HG03064 (cell line): Measurements from ENCODE around the gene PIEZO2.

Experiments
- ATAC-seq: cut with Tn5 transposase; IDR thresholded peaks from one replicate; pipeline ENCODE4 v1.9.1; 2021; ENCODE audit warnings: low read depth; ENCODE audit not compliant: unreplicated experiment

PIEZO2 gene

DNA sequence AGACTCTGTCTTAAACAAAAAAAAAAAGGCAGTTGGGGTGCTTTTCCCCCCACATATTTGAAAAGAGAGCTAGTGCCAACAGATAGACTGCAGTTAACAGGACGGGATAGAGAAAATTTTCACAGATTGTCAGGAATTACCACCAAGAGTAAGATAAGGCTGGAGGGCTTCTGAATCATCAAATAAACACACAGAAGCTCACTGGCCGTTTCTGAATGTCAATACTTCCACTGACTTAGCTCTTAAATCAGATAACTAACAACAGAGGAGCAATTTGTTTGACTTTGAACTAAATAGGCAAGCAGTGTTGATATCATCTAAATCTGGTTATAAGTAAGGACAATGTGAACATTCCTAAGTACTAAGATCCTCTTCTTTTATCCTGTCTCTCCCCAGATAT is 34.7 kb downstream of the PIEZO2 start:
- ATAC-seq: no peak

DNA sequence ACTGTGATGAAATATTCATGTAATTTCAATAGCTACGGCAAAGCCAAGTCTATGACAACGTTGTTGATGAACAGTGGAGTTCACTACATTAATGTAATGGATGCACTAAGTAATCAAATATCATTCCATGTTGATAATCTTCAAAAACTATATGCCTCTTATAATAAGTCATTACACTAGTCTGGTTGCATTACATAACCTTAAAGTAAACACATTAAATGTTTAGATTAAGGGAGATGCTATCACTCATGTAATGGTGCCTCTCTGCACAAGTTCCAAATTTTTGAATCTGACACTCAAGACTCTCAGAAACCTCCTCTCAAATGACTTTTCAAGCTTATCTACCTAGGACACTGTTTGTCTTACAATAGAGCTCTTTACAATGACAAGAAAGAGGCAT is 35.4 kb downstream of the PIEZO2 start:
- ATAC-seq: no peak

DNA sequence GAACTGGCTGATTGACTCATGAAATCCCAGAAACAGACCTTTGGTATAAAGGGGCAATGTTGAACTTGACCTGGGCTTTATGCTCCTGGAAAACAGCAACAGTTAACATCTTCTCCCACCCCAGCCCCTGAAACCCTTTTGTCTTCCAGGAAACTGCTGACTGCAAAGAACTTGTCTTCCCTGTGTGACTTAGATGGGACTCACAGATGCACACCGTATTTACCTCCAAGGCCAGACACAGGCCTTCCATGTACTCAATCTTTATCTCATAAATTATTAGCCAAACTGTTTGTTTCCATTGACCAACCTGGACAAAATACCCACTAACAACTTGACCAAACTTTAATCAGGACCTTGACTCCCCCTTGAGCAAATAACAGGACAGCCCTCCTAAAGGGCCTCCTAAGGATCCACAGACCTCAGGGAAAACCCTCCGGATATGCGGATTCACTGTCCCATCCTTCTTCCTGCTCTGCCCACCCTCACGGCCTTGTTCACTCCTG is 36.3 kb downstream of the PIEZO2 start:
- ATAC-seq: no peak

DNA sequence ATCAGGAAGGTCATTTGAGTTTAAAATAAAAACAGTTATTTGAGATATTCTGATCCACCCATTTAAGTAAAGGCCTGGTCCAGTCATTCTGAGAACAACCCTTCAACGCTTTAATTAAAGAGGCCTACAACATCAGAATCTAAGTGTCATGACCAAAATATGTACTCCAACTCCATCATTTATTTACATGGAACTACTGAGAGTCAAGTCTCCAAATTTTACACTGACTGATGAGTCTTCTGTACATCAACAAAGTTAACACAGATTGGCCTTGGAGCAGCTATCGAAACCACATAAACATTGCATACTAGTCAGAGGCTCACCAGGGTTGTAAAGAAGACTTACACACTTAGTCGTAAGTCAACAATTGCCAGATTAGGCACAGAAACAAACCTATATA is 37.1 kb downstream of the PIEZO2 start:
- no peak for ATAC-seq

DNA sequence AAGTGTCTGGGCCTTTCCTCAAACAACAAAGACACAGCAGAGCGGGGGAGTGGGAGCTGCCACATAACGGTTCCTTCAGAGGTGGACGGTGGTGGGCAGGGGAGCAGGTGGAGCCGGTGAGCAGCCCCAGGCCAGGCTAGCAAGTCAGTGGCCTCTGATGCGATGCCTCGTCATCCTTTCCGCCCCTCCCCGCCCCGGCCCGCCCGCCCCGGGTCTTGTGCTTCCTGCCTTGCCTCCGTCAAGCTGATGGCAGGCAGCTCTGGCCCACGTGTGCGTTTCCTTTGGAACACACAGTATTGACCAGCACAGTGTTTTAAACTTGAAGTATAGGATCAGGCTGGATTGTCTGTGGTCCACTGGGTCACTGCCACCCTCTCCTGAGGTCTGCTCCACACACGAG is 38.9 kb downstream of the PIEZO2 start:
- no peak for ATAC-seq

DNA sequence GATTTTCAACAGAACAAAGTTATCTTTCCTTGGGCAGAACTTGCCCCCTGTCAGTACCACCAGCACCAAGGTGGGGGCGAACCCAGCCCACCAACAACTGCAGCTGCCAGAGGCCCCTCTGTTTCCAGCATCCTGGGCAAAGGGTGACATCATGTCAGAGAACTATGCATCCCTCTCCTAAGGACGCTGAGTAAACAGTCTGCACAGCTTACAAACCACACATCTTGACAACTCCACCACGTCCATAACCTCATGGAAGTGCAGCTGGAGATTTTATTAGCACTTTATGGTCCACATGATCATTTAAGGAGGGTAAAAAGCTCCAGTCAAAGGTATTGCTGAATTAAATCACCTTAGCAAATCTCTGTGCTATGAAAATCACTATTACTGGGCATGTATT is 40.4 kb downstream of the PIEZO2 start:
- no peak for ATAC-seq

DNA sequence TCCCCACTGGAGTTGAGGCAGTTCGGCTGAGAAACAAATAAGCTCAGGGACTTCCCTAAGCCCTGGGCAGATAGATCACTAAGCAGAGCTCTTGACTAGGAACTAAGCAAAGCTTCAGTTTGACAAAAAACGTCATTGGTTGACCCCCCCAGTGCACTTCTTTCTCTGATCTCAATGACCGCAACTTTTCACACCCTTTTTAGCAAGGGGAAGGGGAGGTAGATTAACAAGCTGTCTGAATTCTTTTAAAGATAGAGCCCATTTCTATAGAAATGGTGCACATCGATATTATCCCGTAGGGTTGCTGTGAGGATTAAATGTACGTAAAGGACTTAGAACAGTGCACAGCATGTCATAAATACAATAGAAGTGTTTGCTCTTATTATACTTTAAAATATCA is 42.5 kb downstream of the PIEZO2 start:
- no peak for ATAC-seq

DNA sequence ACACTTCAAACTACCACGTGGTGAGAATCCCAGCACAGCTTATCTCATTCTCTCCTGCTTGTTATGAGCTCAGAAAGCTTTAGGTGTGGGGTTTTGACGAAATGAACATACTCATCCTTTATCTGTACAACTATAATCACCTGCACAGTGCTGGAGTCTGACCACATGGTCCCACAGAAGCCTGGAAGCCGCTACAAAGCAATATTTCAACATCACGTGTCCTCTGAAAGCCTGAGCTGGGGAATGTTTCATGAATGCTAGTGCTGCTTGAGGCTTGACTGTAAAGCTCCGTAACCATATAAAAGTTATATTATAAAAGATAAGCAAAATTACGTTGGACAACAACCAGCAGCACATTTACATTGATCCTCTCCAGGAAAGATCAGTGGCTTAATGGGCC is 43.9 kb downstream of the PIEZO2 start:
- ATAC-seq: no peak

DNA sequence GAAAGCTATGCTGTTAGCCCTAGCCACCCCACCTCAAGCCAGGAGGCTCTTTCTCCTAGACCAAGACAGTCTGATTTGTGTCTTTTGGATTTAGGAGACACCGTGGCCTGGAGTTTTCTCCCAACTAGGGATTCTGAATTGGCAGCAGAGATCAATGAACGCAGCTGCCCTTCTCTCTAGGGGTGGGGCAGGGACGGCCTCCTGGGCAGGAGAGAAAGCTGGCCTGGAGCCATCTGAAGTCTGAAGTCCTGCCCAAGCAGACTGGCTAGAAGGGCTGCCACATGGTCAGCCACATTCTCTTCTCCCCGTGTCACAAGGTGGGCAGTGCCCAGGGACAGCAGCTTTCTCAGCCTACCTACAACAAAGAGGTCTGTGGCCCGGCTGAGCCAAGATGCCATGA is 45.1 kb downstream of the PIEZO2 start:
- no peak for ATAC-seq

DNA sequence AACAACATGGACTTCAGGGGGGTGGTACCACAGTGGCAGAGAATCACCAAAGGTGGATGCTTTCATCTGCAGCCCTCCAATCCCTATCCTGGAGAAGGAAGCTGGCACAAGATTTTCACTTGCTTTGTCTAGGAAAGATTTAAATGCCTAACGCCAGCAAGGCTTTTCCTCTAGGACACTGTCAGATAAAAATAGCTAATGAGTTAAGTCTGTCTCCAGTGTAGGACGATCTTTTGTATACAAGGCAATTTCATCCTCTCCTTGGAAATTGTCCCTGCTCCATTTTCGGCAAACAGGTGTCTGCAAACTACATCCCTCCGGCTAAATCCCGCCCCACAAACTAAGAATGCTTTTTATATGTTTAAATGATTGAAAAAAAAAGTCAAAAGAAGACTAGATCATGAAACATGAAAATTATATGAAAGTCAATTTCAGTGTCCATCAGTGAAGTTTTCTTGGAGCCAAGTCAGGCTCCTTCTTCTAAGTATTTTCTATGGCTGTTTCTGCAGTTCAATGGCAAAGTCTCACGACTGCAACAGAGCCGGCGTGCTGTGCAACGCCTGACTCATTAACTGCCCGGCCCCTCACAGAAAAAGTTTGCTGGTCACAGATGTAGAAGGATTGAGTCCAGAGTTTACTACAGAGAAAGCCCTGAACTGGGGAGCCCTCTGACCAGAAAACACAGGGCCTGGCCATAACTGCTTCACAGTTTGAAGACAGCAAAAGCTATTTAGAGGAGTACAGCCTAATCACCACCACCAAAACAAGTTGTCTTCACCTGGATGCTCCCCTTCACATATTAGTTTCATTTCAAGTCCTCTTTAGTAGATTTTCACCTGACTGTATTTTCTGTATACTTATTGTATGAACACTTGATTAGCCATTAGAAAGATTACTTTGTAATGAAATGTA is 52.3 kb downstream of the PIEZO2 start:
- ATAC-seq: no peak

DNA sequence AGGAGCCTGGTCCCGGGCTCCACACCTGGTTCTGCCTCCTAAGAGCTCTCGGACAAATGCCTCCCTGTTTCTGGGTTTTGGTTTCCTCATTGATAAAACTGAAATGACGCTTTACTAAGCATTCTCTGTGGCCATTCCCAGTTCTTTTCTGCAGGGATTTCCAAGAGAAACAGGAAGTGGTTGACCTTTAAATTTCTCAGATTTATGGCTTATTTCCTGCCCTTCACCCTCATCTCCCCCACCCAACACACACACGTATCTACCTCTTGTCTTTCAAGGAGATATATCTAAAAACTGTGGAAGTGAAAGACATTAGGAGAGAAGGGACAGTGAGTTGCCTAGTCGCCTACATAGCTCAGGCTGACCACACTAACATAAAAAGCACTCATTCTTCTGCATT is 53.0 kb downstream of the PIEZO2 start:
- ATAC-seq: no peak

DNA sequence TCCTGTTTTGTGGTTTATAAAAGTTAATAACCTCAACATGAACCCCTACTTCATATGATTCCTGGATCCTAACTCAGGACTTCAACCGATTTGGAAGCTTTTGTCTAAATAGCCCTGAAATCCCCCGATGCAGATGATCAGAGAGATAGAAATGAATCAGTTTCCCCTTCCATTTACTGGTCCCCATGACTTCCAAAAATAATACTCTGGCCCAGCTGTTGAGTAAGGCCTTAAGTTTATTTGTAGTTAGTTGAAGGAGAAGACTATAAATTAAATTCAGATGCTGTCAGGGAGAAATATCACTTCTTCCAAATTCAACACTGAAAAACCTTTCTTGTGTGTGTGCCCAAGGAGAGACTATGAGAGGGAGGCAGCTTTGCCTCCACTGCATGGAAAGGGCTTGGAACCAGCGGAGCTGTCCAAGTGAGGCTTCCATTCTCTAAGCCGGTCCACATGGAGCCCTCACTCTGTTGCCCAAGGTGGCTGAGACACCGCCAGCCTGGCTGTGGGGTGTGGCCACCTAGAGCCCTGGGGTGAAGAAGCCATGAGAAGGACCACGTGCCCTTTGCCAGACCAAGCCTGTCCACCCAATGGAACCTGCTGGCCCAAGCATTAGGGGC is 53.6 kb downstream of the PIEZO2 start:
- no peak for ATAC-seq

DNA sequence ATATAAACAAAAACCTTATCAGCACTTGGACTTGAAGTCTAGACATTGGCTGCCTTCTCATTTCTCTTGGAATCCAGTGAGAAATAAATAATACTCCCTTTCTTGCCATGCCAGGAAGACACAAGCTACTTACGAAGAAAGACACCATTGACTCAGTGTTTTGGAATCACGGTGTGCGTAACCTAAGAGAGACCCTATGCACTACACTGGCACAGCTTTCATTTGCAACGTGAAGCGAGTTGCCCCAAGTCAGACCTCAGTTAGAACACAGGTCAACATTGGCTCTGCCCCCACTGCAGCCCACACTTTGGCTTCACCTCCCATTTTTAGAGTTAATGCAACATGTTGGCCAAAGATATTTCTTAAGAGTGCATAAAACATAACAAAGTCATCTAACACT is 54.2 kb downstream of the PIEZO2 start:
- ATAC-seq: no peak

DNA sequence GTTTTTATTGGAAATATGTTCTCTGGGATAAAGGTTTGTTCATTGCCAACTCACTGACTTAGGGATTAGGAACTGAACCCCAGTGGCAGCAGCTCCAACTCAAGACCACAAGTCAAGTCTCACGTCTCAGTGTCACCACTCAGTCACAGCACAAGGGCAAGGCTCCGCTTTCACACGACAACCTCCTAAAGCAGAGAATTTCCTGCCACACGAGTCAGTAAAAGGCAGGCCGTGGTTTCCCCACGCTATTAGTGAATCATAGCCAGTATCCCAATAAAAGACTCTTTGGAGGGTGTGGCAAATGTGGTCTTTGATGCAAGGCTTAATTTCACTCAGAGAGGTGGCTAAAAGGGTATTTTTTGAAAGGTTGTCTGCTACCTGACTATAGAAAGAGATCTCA is 57.6 kb downstream of the PIEZO2 start:
- no peak for ATAC-seq

DNA sequence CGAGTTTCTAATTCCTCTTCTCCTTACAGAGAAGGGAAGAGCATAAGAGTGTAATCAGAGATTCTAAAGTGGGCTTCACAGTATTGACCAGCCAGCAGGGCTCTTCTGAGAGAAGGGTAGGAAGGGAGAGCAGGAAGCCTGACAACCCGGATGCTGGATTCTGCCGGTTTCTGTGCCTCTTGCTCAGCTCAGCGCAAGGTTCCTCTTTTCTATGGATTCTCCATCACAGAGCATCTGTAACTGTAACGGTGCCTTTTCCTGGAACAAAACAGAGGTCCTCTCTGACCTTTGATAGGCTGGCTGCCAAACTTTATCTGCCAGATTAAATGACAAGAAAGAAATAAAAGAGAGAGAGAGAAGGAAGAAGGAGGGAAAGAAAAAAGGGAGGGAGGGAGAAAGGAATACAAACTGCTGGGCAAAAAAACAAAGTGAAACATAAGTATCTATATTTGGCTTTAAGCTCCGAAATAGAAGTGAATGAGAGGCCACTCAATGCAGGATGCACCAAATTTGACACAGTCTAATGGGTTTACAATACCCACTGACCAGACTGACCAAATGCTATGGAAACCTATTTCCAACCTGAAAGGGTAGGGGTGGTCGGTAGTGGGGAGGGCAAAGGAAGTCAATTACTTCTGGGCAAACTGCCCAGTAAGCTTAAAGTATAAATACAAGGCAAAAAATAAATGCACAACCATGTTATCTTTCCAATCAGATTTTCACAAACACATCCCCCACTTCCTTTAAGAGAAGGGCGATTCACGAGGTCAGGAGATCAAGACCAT is 59.2 kb downstream of the PIEZO2 start:
- ATAC-seq: no peak

DNA sequence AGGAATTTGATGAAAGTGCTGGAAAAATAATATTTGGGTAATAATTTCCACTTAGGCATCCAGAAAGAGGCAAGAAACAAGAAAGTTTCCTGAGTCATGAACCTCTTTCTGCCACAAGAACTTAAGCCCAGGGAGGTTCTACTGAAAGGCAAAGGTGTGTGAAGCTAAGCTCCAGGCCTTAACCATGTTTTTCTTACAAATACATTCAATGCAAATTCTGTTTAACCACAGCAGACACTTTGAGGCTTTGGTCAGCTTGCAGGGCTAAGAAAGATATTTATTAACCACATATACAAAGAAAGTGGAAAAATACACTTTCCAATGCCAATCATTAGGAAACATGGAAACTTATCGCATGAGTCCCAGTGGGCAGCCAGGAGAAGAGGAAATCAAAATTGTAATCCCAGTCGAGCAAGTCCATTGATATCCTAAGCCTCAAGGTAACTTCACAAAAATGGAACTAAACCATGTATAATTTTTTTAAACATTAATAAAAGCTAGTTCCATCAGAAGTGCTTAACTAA is 68.3 kb downstream of the PIEZO2 start:
- ATAC-seq: no peak

DNA sequence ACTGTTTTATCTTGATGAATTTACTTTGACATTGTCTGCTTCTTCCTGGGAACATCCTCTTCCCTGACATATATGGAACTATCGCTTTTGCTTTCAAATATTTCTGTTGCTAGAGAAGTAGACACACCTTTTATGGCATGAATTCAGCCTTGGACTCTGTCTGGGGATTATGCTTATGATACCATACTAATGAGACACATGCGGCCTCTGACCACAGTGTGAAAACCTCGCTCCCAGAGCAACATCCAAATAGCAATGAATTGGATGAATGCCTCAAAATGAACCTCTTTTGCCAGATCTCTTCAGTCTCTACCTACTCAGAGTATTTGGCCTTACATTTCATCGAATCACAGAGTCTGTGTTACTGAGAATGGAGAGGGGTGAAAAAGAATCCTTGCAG is 70.9 kb downstream of the PIEZO2 start:
- no peak for ATAC-seq

DNA sequence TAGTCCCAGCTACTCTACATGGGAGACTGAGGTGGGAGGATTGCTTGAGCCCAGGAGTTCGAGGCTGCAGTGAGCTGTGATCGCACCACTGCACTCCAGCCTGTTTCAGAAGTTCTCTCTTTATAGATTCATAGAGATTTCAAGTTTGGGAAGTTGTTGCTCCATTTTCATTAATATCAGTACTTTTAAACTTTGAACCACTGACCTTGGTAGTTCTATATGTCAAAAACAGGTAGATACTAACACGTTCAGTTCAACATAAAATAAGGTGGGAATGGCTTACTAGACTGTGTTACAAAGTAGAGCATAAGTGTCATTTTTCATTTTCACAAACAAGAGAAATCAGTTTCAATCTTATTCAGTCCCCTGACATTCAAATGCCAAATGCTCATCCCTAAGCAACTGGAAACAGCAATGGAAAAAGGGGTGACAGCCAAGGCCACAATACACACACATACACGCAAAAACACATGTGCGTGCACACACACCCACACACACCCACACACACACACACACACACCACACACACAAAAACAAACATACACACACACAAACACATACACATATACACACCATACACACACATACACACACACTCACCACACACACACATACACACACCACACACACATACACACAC is 71.7 kb downstream of the PIEZO2 start:
- ATAC-seq: no peak

DNA sequence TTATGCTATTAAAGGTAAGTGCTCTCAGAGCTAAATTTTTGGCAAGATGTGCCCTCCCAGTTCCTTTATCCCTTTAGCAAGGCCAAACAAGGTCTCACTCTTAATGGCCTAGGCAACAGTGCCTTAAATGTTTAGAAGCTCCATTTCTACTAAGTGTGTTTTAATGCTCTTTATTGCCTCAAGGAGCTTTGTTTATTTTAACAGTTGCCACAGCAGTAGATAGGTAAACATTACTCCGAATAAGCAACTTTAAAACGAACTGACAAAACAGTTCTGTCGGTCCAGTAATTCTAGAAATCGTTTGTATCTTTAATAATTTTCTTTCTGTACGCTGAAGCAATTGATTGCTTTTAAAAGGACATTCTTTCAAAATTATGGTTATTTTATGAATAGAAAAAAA is 74.5 kb downstream of the PIEZO2 start:
- ATAC-seq: no peak

DNA sequence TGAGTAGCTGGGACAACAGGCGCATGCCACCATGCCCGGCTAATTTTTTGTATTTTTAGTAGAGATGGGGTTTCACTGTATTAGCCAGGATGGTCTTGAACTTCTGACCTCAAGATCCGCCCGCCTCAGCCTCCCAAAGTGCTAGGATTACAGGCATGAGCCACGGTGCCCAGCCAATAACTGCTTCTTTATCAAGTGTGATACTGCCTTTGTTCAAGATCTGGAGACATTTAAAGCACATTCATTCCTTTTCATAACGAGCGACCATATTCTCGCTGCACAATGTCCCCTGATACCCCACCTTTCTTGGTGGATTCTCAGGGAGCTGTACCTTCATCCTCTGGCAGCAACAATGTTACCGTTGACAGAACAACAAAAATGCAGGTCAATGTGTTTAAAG is 75.4 kb downstream of the PIEZO2 start:
- no peak for ATAC-seq

DNA sequence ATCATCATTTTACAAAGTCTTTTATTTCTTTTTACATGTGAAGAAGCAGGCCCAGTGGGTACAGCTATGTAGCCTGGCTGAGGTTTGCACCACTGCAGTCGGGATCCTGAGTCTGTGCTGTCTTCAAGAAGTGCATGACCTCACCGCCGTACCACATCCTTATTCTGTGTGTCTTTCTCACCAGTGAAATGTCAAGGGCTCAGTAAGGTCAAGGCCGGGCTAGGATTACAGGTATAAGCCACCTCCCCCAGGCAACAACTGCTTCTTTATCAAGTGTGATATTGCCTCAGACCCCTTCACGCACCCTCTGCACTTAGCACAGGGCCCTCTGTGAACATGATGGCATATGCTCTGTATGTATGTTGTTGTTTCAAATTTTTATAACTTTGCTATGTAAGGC is 76.7 kb downstream of the PIEZO2 start:
- ATAC-seq: no peak
